Mammary epithelial cell (primary cell): ENCODE measurements around the gene USP30.

Source experiments
- EZH2 ChIP-seq: IDR thresholded peaks from 2 replicates; pipeline ENCODE4 v1.6.1; 2012; ENCODE audit warnings: low read length, inconsistent platforms, borderline replicate concordance
- TF ChIP-seq, protein P1 (sequence below), 2 donors: IDR thresholded peaks in 1 of 2; conservative IDR thresholded peaks in 1 of 2; 2 replicates each; pipeline ENCODE4 v1.5.1; 2011 to 2012; ENCODE audit warnings: inconsistent platforms in 2 of 2, low read length in 2 of 2, mild to moderate bottlenecking in 2 of 2, control low read depth in 1 of 2, low read depth in 1 of 2; ENCODE audit not compliant: insufficient read depth in 1 of 2; ENCODE audit errors: extremely low read depth in 1 of 2

DNA sequence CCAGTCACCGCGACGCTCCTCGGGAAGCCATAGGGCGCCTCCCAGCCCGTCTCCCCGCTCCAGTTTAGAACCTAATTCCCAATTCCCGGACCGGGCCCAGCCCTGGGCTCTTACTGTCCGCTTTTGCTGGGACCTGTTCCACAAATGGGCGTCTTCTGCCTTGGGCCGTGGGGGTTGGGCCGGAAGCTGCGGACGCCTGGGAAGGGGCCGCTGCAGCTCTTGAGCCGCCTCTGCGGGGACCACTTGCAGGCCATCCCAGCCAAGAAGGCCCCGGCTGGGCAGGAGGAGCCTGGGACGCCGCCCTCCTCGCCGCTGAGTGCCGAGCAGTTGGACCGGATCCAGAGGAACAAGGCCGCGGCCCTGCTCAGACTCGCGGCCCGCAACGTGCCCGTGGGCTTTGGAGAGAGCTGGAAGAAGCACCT lies 45.8 kb downstream of the USP30 start:
- TF ChIP-seq, protein P1, sequence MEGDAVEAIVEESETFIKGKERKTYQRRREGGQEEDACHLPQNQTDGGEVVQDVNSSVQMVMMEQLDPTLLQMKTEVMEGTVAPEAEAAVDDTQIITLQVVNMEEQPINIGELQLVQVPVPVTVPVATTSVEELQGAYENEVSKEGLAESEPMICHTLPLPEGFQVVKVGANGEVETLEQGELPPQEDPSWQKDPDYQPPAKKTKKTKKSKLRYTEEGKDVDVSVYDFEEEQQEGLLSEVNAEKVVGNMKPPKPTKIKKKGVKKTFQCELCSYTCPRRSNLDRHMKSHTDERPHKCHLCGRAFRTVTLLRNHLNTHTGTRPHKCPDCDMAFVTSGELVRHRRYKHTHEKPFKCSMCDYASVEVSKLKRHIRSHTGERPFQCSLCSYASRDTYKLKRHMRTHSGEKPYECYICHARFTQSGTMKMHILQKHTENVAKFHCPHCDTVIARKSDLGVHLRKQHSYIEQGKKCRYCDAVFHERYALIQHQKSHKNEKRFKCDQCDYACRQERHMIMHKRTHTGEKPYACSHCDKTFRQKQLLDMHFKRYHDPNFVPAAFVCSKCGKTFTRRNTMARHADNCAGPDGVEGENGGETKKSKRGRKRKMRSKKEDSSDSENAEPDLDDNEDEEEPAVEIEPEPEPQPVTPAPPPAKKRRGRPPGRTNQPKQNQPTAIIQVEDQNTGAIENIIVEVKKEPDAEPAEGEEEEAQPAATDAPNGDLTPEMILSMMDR (conservative IDR thresholded peaks at IDR 0.05 in 1 of 2, IDR thresholded peaks at IDR 0.05 in 1 of 2; ENCODE audit: extremely low read depth in 1 of 2, insufficient read depth in 1 of 2, low read depth in 1 of 2, low read length in 2 of 2), result no peak
- TF ChIP-seq EZH2, result no peak
